A673 (cell line): ENCODE data around the gene PRTFDC1. TPM values are rescaled to one million over a fixed set of nuclear protein-coding genes. Genes with fewer than 3 reads are reported as not detected.

Experiments used
- BruUV-seq: library from RNA; stranded (reverse); fragments of 400-500 nt; replicated peaks from 2 replicates; lab custom pipeline; 2021; lab: Mats Ljungman, UMichigan
- CTCF ChIA-PET: fragments of 300-600 bp; sonication (Branson Sonifier 250); formaldehyde crosslinking; loops from one replicate; lab custom pipeline; 2022; ENCODE audit warnings: antibody characterized with exemption; lab: Charles Lee
- POLR2A ChIA-PET: fragments of 300-600 bp; sonication (Branson Sonifier 250); formaldehyde crosslinking; loops from one replicate; lab custom pipeline; 2022; ENCODE audit warnings: antibody characterized with exemption; ENCODE audit not compliant: low non-redundant PET; lab: Charles Lee
- DNase-seq: peaks from one replicate; pipeline ENCODE4 v3.0.0-alpha.2; 2015; ENCODE audit warnings: low spot score
- H3K27ac ChIP-seq: fragments of 200-600 bp; sonication (generic); 2 replicates; pipeline ENCODE4 v1.5.1; 2016; ENCODE audit warnings: mixed run types, low read depth, mild to moderate bottlenecking, mixed read lengths, antibody characterized with exemption, low read length; ENCODE audit not compliant: poor library complexity, severe bottlenecking
- H3K27me3 ChIP-seq: fragments of 200-600 bp; sonication (generic); replicated peaks from 2 replicates; pipeline ENCODE4 v1.6.1; 2017; ENCODE audit warnings: mixed run types, low read depth, mild to moderate bottlenecking, mixed read lengths, antibody characterized with exemption, low read length; ENCODE audit not compliant: insufficient read depth, poor library complexity
- H3K36me3 ChIP-seq: fragments of 200-600 bp; sonication (generic); 2 replicates; pipeline ENCODE4 v1.6.1; 2016; ENCODE audit warnings: mixed run types, mild to moderate bottlenecking, mixed read lengths, antibody characterized with exemption, low read length; ENCODE audit not compliant: insufficient read depth, poor library complexity, severe bottlenecking
- H3K4me1 ChIP-seq: fragments of 200-600 bp; sonication (generic); 2 replicates; pipeline ENCODE4 v1.6.1; 2017; ENCODE audit warnings: mixed run types, mild to moderate bottlenecking, mixed read lengths, antibody characterized with exemption, low read length; ENCODE audit not compliant: insufficient read depth, poor library complexity, severe bottlenecking
- H3K4me3 ChIP-seq: fragments of 200-600 bp; sonication (generic); 2 replicates; pipeline ENCODE4 v1.5.1; 2016; ENCODE audit warnings: low read depth, mixed run types, mild to moderate bottlenecking, mixed read lengths, low read length; ENCODE audit not compliant: poor library complexity, severe bottlenecking
- H3K9me3 ChIP-seq: fragments of 200-600 bp; sonication (generic); 2 replicates; pipeline ENCODE4 v1.6.1; 2016; ENCODE audit warnings: mixed run types, low read depth, mild to moderate bottlenecking, mixed read lengths, antibody characterized with exemption, low read length; ENCODE audit not compliant: poor library complexity, severe bottlenecking
- CTCF ChIP-seq: fragments of 300-800, 200-600 bp; sonication (generic); conservative IDR thresholded peaks from 2 replicates; pipeline ENCODE4 v1.5.1; 2017; ENCODE audit warnings: low read depth, mild to moderate bottlenecking, antibody characterized with exemption, low read length, moderate library complexity, mixed read lengths
- EZH2 ChIP-seq: fragments of 200-600 bp; sonication (generic); IDR thresholded peaks from 2 replicates; pipeline ENCODE4 v1.6.1; 2017; ENCODE audit warnings: borderline replicate concordance, low read depth, mild to moderate bottlenecking, mixed read lengths, antibody characterized with exemption, low read length; ENCODE audit not compliant: poor library complexity, severe bottlenecking
- intact Hi-C: fragments of 100-400 bp; cut with micrococcal nuclease; formaldehyde crosslinking; loops from one replicate; pipeline ENCODE4 v1.10.0; 2022; ENCODE audit not compliant: unreplicated experiment
- total RNA-seq: library from RNA; stranded (reverse); gene quantifications from 2 replicates; pipeline ENCODE4 v1.2.3, GENCODE V29; 2021

PRTFDC1 gene
- total RNA-seq, 1 experiment from 2014 or later: 49.8 TPM

GRCh38 chr10:24989867-24990266 lies 37.5 kb upstream of the PRTFDC1 start:
- CTCF ChIA-PET: interaction anchor here (0.6 to 1.1 kb wide), 2 partner anchors 347 to 426 kb away, joined by 3 read pairs; no protein-coding TSS in a partner anchor
- intact Hi-C loops: loop anchor here (5.0 kb wide), 2 partner anchors 348 to 373 kb away; no protein-coding TSS in a partner anchor
- no peak for DNase-seq
- H3K4me1 ChIP-seq: no peaks in the 10 kb centered on the region
- no peaks in the 10 kb centered on the region for H3K36me3 ChIP-seq
- TF ChIP-seq CTCF: no peak; the same call in 1 of the 2 replicates
- no peak for TF ChIP-seq EZH2
- no TSS peak for BruUV-seq
- no peak overlapping the region for H3K27ac ChIP-seq
- POLR2A ChIA-PET: no interaction called here
- no peaks in the 10 kb centered on the region for H3K27me3 ChIP-seq
- no peak overlapping the region for H3K4me3 ChIP-seq
- H3K9me3 ChIP-seq: no peaks in the 10 kb centered on the region

GRCh38 chr10:24988831-24989640 lies 36.6 kb upstream of the PRTFDC1 start:
- BruUV-seq: no TSS peak
- intact Hi-C loops: no loop called here
- CTCF ChIA-PET: interaction anchor here (0.6 to 1.1 kb wide), 2 partner anchors 346 to 426 kb away, joined by 3 read pairs; no protein-coding TSS in a partner anchor
- Histone ChIP-seq H3K36me3 (no peaks in the 10 kb centered on the region), H3K4me3 (no peak overlapping the region), H3K27ac (no peak overlapping the region), H3K4me1 (no peaks in the 10 kb centered on the region), H3K9me3 (no peaks in the 10 kb centered on the region), H3K27me3 (no peaks in the 10 kb centered on the region)
- TF ChIP-seq EZH2: no peak
- TF ChIP-seq CTCF: no peak
- DNase-seq: no peak
- POLR2A ChIA-PET: no interaction called here

GRCh38 chr10:24984906-24985305 lies 32.5 kb upstream of the PRTFDC1 start:
- intact Hi-C loops: no loop called here
- POLR2A ChIA-PET: no interaction called here

More at GRCh38 chr10:24984906-24985305, 32.5 kb upstream of the PRTFDC1 start:
- TF ChIP-seq CTCF: no peak
- no peak for TF ChIP-seq EZH2
- no peaks in the 10 kb centered on the region for H3K36me3 ChIP-seq
- H3K9me3 ChIP-seq: no peaks in the 10 kb centered on the region
- no peak for DNase-seq
- H3K4me1 ChIP-seq: no peaks in the 10 kb centered on the region
- no peaks in the 10 kb centered on the region for H3K27me3 ChIP-seq
- no peak overlapping the region for H3K27ac ChIP-seq
- BruUV-seq: no TSS peak
- CTCF ChIA-PET: no interaction called here
- no peak overlapping the region for H3K4me3 ChIP-seq
